SK-N-MC (cell line): ENCODE data around the gene ELMO1.

Experiments used
- EZH2 ChIP-seq: fragments of 200-600 bp; sonication (generic); IDR thresholded peaks from one replicate; pipeline ENCODE4 v1.6.1; 2017; ENCODE audit warnings: antibody characterized with exemption
- FOXP2 ChIP-seq: optimal IDR thresholded peaks from 2 replicates; pipeline ENCODE3; 2011; ENCODE audit warnings: mild to moderate bottlenecking, moderate library complexity; ENCODE audit not compliant: insufficient read depth; ENCODE audit errors: extremely low read length, control extremely low read depth
- POLR2AphosphoS5 ChIP-seq: IDR thresholded peaks from 2 replicates; pipeline ENCODE4 v1.6.1; 2012; ENCODE audit warnings: mild to moderate bottlenecking, low read depth, low read length, borderline replicate concordance

- TF ChIP-seq EZH2 (no peak), POLR2AphosphoS5 (no peak), FOXP2 (no peak)
Measured at GRCh38 chr7:37320848-37321468, 127.7 kb downstream of the ELMO1 start.
